Heart left ventricle (tissue), 16 donors: ENCODE data around the gene FGF23. TPM values are rescaled to one million over a fixed set of nuclear protein-coding genes. Genes with fewer than 3 reads are reported as not detected.

ENCODE experiments used
- ATAC-seq, 4 donors: fragments of 200-7000 bp; cut with Tn5 transposase; one replicate each; pipeline ENCODE4 v1.9.1; 2020 to 2022; ENCODE audit warnings: moderate library complexity in 4 of 4, mild to moderate bottlenecking in 3 of 4, moderate number of reproducible peaks in 1 of 4
- DNase-seq, 5 donors: peaks; one replicate each; pipeline ENCODE4 v3.0.0-alpha.2; 2020
- H3K27ac ChIP-seq, 12 donors: fragments of 200-600 bp; sonication (generic) in 4 of 12; one replicate each; pipeline versions ENCODE4 v1.5.0 to v1.8.0; 2016 to 2022; ENCODE audit warnings: mild to moderate bottlenecking in 2 of 12
- H3K27me3 ChIP-seq, 9 donors: fragments of 200-600 bp; sonication (generic) in 2 of 9; one replicate each; pipeline versions ENCODE4 v1.5.1 to v1.8.0; 2016 to 2022; ENCODE audit warnings: mild to moderate bottlenecking in 3 of 9
- H3K36me3 ChIP-seq, 9 donors: fragments of 200-600 bp; sonication (generic) in 2 of 9; one replicate each; pipeline versions ENCODE4 v1.5.0 to v1.8.0; 2018 to 2022; ENCODE audit warnings: mild to moderate bottlenecking in 2 of 9
- H3K4me1 ChIP-seq, 12 donors: fragments of 200-600 bp; sonication (generic) in 4 of 12; one replicate each; pipeline versions ENCODE4 v1.5.0 to v1.8.0; 2016 to 2022; ENCODE audit warnings: mild to moderate bottlenecking in 3 of 12
- H3K4me3 ChIP-seq, 12 donors: fragments of 200-600 bp; sonication (generic) in 4 of 12; one replicate each; pipeline versions ENCODE4 v1.5.0 to v1.8.0; 2017 to 2022; ENCODE audit warnings: mild to moderate bottlenecking in 9 of 12, moderate library complexity in 4 of 12
- H3K9me3 ChIP-seq, 12 donors: fragments of 200-600 bp; sonication (generic) in 4 of 12; one replicate each; pipeline versions ENCODE4 v1.5.0 to v1.8.0; 2016 to 2022; ENCODE audit warnings: mild to moderate bottlenecking in 1 of 12
- CTCF ChIP-seq, 12 donors: fragments of 200-600 bp; sonication (generic) in 4 of 12; IDR thresholded peaks; one replicate each; pipeline versions ENCODE4 v1.5.0 to v1.8.0; 2018 to 2022; ENCODE audit warnings: antibody characterized with exemption in 12 of 12, mild to moderate bottlenecking in 5 of 12
- POLR2A ChIP-seq, 2 donors: fragments of 450-650 bp; IDR thresholded peaks; one replicate each; pipeline ENCODE4 v1.6.1; 2017; ENCODE audit warnings: antibody characterized with exemption in 2 of 2, mild to moderate bottlenecking in 2 of 2, moderate library complexity in 2 of 2
- WGBS, 4 donors: extraction: QIAGEN DNeasy Blood & Tissue Kit in 2 of 4; methylation state at CpG; one replicate each; pipeline versions ENCODE4 v1.1.5 to v1.1.7; 2013 to 2018; 5-methylcytosine and 5-hydroxymethylcytosine counted together
- intact Hi-C, 10 donors: fragments of 100-400 bp; cut with DNase I; formaldehyde crosslinking; loops; one replicate each; pipeline versions ENCODE4 v1.11.1 to v1.14.2; 2022
- polyA plus RNA-seq, 2 donors: library from polyadenylated mRNA; stranded (reverse); fragments of 200-250 nt; gene quantifications; one replicate each; pipeline ENCODE4 v1.2.3, GENCODE V29; 2013
- total RNA-seq, 9 donors: library from RNA; depleted of rRNA in 2 of 9; stranded (reverse); fragments of >200 nt in 2 of 9; fragmentation: NEBNext Ultra II Directional in 3 of 9; extraction: Animal tissue kit (Norgen Biotek cat#: 25700) in 3 of 9; gene quantifications; one replicate each; pipeline versions ENCODE4 v1.1.0 to v1.2.4, GENCODE V29; 2016 to 2023
- donor health status: ischemic (EF 13 %, LVEDD 7.1; RV severe dilation, severe dysfunction).
- donor health status: healthy with polysubstance abuse.
- donor health status: DM: no; HTN: yes; CAD: no.
- donor health status: DM: no; HTN: no; CAD: no.
- donor health status: ischemic (EF 25% LVEDD 6.9; RV normal size, moderate dysfunction).
- donor health status: ischemic (EF 25% LVEDD 5.7; RV mildly dilated, moderate dysfunction).
- donor health status: healthy.
- donor health status: DM: yes; HTN: yes; CAD: no.
- donor health status: ischemic (EF 35%, LVEDD 5.7; RV mildly dilated, moderate dysfunction).
- donor health status: nonischemic (EF 11% LVEDD 7.7; RV severe dilation, severe dysfunction).
- donor health status: DM: yes; HTN: yes; CAD: no.
- donor health status: PGD.
- donor health status: ischemic (EF 29% LVEDD 5.4; RV normal size, mild dysfunction).
- donor health status: nonischemic (EF 23%, LVEDD 6.1; RV moderate dilation, normal function).

FGF23 gene
- total and polyA plus RNA-seq, 11 donors, result 0.04 to 0.15 (median 0.10) TPM; not detected in 8

- ATAC-seq, result no peak
- TF ChIP-seq CTCF (IDR thresholded peaks at IDR 0.05), result no peak
- TF ChIP-seq POLR2A (IDR thresholded peaks at IDR 0.05), result no peak
Measured at GRCh38 chr12:4331221-4331620, 48.3 kb downstream of the FGF23 start.

GRCh38 chr12:4330203-4330602, 49.3 kb downstream of the FGF23 start:
- Histone ChIP-seq H3K27ac (no peak overlapping the region), H3K4me1 (peaks cover 0 to 17% (median 4%) of the 10 kb centered on the region in 12 donors), H3K9me3 (no peaks in the 10 kb centered on the region), H3K4me3 (no peak overlapping the region), H3K36me3 (peaks cover 0 to 48% (median 12%) of the 10 kb centered on the region in 9 donors), H3K27me3 (no peaks in the 10 kb centered on the region)
- ATAC-seq (no peak), DNase-seq (no peak)
- intact Hi-C loops, result no loop called here
- WGBS, 4 donors, result 96 to 100% (median 97%) methylated on average over 3 of the region's 3 CpGs
- TF ChIP-seq POLR2A (IDR thresholded peaks at IDR 0.05) (no peak), CTCF (IDR thresholded peaks at IDR 0.05) (no peak)

More at GRCh38 chr12:4331221-4331620, 48.3 kb downstream of the FGF23 start:
- intact Hi-C loops, result no loop called here
- Histone ChIP-seq H3K36me3 (peaks cover 0 to 48% (median 14%) of the 10 kb centered on the region in 9 donors), H3K27ac (no peak overlapping the region), H3K27me3 (no peaks in the 10 kb centered on the region), H3K4me1 (peaks cover 0 to 8% (median 0%) of the 10 kb centered on the region in 12 donors), H3K9me3 (no peaks in the 10 kb centered on the region), H3K4me3 (no peak overlapping the region)
- DNase-seq, result no peak
- WGBS, 4 donors, result 88 to 96% (median 92%) methylated on average over 1 of the region's 1 CpG

GRCh38 chr12:4327293-4327692, 52.2 kb downstream of the FGF23 start:
- Histone ChIP-seq H3K4me3 (no peak overlapping the region), H3K27ac (peak overlapping the region in 1 of 12 donors; percentile 40), H3K9me3 (no peaks in the 10 kb centered on the region), H3K27me3 (no peaks in the 10 kb centered on the region), H3K36me3 (peaks cover 0 to 20% (median 0%) of the 10 kb centered on the region in 9 donors), H3K4me1 (peaks cover 0 to 38% (median 7%) of the 10 kb centered on the region in 12 donors)
- no peak for DNase-seq
- intact Hi-C loops, result no loop called here
- no peak for ATAC-seq
- TF ChIP-seq CTCF (IDR thresholded peaks at IDR 0.05), result no peak
- TF ChIP-seq POLR2A (IDR thresholded peaks at IDR 0.05), result no peak
- WGBS, 4 donors, result 95 to 99% (median 97%) methylated on average over 2 of the region's 2 CpGs

- Histone ChIP-seq H3K36me3 (peaks cover 0 to 13% (median 0%) of the 10 kb centered on the region in 9 donors), H3K9me3 (no peaks in the 10 kb centered on the region), H3K4me1 (peaks cover 0 to 47% (median 14%) of the 10 kb centered on the region in 12 donors), H3K27ac (peak overlapping the region in 7 of 12 donors; percentile 2 to 52 (median 40)), H3K4me3 (peak overlapping the region in 1 of 12 donors; percentile 3), H3K27me3 (no peaks in the 10 kb centered on the region)
- DNase-seq (no peak), ATAC-seq (peak in 1 of 4 donors; percentile 33)
- no peak for TF ChIP-seq POLR2A (IDR thresholded peaks at IDR 0.05)
- TF ChIP-seq CTCF (IDR thresholded peaks at IDR 0.05), result no peak
- intact Hi-C loops, result no loop called here
- 48 to 63% (median 50%) methylated on average over 3 of the region's 3 CpGs for WGBS, 4 donors
Measured at GRCh38 chr12:4325966-4326365, 53.5 kb downstream of the FGF23 start.
